ENCODE measurements around the gene YWHAQ.

DNA sequence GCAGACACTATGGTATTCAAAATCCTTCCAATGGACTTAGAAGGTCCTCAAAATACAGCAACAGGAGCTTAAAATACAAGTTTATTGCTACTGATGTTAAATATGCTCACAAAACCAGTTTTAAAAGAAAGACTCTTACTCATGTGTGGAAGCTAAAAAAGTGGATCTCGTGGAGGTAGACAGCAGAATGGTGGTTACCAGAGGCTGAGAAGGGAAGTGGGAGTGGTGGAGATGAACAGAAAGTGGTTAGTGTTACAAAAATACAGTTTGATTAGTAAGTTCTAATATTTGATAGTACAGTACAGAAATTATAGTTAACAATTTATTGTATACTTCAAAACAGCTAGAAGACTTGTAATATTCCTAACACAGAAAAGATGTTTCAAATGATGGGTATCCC is 87.2 kb downstream of the YWHAQ start:
- TF ChIP-seq, protein P1, sequence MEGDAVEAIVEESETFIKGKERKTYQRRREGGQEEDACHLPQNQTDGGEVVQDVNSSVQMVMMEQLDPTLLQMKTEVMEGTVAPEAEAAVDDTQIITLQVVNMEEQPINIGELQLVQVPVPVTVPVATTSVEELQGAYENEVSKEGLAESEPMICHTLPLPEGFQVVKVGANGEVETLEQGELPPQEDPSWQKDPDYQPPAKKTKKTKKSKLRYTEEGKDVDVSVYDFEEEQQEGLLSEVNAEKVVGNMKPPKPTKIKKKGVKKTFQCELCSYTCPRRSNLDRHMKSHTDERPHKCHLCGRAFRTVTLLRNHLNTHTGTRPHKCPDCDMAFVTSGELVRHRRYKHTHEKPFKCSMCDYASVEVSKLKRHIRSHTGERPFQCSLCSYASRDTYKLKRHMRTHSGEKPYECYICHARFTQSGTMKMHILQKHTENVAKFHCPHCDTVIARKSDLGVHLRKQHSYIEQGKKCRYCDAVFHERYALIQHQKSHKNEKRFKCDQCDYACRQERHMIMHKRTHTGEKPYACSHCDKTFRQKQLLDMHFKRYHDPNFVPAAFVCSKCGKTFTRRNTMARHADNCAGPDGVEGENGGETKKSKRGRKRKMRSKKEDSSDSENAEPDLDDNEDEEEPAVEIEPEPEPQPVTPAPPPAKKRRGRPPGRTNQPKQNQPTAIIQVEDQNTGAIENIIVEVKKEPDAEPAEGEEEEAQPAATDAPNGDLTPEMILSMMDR (IDR thresholded peaks at IDR 0.05) = no peak
- TF ChIP-seq ZFX (IDR thresholded peaks at IDR 0.05; ENCODE audit: borderline replicate concordance) = no peak

All from 22Rv1 (cell line).